Fibroblast of skin of right biceps (primary cell): Measurements from ENCODE around the gene ITIH2.
"Not testable (repeated sequence)": the region's sequence is repeated elsewhere in the genome, so short reads cannot be mapped to it uniquely, and the experiment has no call there.

Experiments
- DNase-seq: peaks from one replicate; pipeline ENCODE4 v3.0.0-alpha.2; 2013

The ITIH2 gene

DNA sequence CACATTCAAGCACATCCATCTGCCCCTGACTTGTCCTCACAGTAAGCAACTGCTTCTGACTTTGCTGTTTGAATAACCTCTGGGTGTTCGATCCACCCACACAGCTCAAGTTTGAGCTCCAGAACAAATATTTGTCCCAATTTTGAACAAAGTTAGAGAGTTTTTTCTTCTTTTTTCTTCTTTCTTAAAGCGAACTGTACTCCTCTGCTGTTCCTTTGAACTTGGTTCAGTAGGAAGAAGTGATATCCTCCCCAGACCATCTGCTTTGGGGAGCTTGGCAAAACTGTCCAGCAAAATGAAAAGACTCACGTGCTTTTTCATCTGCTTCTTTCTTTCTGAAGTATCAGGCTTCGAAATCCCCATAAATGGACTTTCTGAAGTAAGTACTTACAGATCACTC, at the start of gene ITIH2:
Gene ITIH2, plus strand, starts transcription at position 177 of the 400 bp plus-strand sequence. Its CDS starts 119 bp downstream, at position 296.
- no peak for DNase-seq

DNA sequence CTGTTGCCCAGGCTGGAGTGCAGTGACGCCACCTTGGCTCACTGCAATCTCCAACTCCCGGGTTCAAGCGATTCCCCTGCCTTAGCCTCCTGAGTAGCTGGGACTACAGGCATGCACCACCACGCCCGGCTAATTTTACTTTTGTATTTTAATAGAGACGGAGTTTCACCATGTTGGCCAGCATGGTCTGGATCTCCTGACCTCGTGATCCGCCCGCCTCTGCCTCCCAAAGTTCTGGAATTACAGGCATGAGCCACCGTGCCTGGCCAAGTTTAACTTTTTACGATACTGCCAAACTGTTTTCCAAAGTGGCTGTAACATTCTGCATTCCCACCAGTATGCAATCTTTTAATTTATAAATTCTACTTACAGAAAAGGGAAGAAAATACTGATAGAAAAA, 46.0 kb upstream of the ITIH2 start:
- DNase-seq: not testable (repeated sequence)

DNA sequence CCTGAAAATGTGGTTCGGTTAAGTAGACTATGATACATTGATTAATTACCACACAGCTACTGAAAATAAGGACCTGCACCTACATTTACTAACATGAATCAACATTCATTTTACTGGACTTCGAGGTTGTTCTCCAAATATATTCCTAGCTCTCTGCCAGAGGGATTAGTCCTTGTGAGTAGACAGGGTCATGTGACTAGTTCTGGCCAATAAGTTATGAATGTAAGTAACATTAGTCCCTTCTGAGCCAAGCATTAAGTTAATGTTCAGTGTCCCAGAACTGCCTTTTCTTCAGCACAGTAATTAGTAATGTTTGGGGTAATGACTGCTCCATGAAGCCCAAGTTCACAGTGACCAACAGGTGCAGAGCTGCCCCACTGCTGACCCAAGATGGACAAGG, 45.6 kb upstream of the ITIH2 start:
- no peak for DNase-seq

GRCh38 chr10:7659560-7659959, 43.6 kb upstream of the ITIH2 start:
- peak; percentile 7 for DNase-seq

- DNase-seq: no peak
Observed at GRCh38 chr10:7662522-7662921, 40.6 kb upstream of the ITIH2 start.

- DNase-seq: no peak
Observed at GRCh38 chr10:7664707-7665106, 38.4 kb upstream of the ITIH2 start.

GRCh38 chr10:7665767-7666166, 37.3 kb upstream of the ITIH2 start:
- no peak for DNase-seq

- DNase-seq: no peak
Observed at GRCh38 chr10:7666253-7667023, 36.7 kb upstream of the ITIH2 start, which contains the start of gene ITIH5. TSS of gene ITIH5 (minus strand) at chr10:7666966. CDS start at chr10:7666892, 74 bp downstream.

DNA sequence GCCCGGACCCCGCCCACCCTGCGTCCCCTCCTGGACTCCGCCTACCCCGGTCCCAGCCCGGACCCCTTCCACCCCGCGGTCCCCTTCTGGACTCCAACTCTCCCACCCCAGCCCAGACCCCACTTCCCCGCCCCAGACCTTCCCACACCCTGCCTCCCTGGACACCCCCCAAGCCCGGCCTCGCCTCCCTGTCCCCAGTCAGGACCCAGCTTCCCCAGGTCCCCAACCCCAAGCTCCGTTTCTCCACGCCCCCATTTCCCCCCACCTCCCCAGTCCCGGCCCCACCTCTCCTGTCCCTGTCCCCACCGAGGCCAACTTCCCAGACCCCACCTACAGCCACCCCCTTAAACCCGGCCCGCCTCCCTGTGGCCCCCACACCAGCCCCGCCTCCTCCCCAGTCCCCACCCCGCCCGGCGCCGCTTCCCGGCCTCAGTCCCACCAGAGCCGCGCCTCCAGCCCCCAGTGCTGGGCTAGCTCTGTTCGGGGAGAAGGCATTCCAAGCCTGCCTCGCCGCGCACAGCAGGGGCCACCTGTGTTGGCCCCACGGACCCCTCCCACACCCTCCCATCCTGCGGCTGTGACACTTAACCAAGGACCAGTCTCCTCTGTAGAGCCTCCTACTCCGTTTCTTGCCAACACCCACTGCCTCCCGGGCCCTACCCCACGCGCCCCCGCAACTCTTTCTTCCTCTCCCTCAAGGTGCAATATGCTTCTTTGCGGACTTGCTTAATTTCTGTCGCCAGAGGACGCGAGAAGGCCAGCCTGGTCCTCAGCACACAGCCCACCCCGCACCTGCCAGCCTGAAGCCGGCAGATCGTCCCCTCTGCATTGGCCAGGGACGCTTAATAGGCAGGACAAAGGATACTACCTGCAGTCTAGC, 35.6 kb upstream of the ITIH2 start:
- no peak for DNase-seq

DNA sequence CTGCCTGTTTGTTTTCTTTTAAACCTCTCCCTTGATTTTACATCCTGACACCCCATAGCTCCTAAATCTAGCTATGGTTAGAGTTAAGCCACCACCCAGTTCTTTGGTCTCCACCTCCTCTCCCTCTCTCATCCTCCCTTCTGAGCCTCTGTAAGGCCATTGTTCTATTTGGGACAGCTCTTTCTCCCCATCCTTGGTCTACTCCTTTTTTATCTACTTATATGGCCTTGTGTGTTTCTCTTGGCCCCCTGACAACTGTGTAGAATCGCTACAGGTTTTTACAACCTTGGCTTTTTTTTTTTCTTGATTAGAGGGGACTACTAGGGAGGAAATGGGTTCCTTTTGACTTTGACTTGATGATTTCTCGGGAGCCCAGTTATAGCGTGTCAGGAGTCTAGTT, 33.0 kb upstream of the ITIH2 start:
- no peak for DNase-seq

DNA sequence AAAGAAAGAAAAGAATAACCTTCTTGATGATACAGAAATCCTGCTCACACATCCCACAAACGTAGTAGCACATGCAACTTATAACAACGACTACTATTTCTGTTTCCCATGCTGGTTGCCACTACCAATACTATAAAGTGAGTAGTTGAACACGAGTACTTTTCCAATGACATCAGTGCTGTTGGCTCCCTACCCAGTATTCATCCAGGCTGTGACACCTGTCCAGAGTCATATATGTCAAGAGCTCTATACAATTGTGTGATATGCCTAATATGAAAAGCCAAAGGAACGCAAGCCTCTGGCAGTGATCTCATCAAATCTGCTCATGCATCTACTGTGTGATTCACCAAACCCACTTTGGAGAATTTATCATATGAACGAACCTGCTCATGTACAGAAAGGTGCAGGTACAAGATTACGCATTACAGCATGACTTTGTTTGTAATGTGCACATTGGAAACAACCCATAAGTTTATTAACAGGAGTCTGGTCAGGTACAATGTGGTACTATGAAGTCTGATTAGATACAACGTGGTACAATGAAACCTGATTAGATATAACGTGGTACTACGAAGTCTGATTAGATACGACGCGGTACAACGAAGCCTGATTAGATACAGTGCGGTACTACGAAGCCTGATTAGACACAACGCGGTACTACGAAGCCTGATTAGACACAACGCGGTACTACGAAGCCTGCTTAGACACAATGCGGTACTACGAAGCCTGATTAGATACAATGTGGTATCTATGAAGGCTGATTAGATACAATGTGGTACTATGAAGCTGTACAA, 30.6 kb upstream of the ITIH2 start:
- no peak for DNase-seq

DNA sequence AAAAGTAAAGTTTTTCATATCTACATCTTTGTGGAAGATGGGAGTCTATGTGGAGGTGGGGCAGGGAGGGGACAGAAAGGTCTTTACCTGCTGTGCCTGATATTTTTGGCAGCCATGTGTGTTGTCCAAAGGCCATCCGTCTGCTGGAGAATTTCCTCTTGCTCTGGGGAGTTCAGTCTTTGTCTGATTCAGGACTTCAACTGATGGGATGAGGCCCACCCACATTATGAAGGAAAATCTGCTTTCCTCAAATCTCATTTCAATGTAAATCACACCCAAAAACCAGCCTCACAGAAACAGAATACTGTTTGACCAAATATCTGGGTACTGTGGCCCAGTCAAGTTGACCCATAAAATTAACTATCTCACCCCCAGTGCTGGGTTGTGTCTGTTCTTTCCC, 23.9 kb upstream of the ITIH2 start:
- DNase-seq: no peak

GRCh38 chr10:7680078-7680477, 23.0 kb upstream of the ITIH2 start:
- DNase-seq: not testable (repeated sequence)

GRCh38 chr10:7686351-7687171, 16.6 kb upstream of the ITIH2 start:
- no peak for DNase-seq

- peak; percentile 82 for DNase-seq
Observed at GRCh38 chr10:7687228-7687907, 15.7 kb upstream of the ITIH2 start.

- DNase-seq: no peak
Observed at GRCh38 chr10:7689591-7689990, 13.5 kb upstream of the ITIH2 start.

- DNase-seq: not testable (repeated sequence)
Observed at GRCh38 chr10:7690885-7691597, 12.1 kb upstream of the ITIH2 start.

GRCh38 chr10:7692368-7692767, 10.7 kb upstream of the ITIH2 start:
- DNase-seq: not testable (repeated sequence)

DNA sequence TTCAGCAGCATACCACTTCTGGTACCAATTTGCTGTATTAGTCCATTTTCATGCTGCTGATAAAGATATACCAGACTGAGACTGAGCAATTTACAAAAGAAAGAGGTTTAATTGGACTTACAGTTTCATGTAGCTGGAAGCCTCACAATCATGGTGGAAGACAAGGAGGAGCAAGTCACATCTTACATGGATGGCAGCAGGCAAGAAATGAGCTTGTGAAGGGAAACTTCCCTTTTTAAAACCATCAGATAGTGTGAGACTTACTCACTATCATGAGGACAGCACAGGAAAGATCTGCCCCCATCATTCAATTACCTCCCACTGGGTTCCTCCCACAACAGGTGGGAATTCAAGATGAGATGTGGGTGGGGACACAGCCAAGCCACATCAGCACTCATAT, 9.9 kb upstream of the ITIH2 start:
- not testable (repeated sequence) for DNase-seq

DNA sequence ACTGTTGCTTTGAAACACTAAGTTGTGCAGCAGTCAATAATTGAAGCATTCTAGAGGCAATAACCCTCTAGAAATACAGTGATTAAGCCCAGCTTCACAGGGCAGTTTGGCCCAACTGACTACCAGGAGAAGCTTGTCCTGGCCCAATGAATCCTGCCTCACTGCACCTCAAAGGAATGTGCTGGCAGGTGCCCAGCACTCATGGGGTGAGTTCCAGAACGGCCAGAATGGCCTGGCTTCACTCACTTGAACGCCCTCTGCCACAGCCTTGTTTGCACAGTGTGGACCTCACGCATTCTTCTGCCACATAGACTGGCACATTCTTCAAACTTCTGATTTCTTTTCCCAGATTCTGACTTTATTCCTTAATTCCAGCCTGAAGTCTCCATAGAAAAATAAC, 6.6 kb upstream of the ITIH2 start:
- DNase-seq: no peak

- no peak for DNase-seq
Observed at GRCh38 chr10:7697426-7697825, 5.7 kb upstream of the ITIH2 start.
